ENCODE measurements around the gene MSN.

Gene MSN

DNA sequence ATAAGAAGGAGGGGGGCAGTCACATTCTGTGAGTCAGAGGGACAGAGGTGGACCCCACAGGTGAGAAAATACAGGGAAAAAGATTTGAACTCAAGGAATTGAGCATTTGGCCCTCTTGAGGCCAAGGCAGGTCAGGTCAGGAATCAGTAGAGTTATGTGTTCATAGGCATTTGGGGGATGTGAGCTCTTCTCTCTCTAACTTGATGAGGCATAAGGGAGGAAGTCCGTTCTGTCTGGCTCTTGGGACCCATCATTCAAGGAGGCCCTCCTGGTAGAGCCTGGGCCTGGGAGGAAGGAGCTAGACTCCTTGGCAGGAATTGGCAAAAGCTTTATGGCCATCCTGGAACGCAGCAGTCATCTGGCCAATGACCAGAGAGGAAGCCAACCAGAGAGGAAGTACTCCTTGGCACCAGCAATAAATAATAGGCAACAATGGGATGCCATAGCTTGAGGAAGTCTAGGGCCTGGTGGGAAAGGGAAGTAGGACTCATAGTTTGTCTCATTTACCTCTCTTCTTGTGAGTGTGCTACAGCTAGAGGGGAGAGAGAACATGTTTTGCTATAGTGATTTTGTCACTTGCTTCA, 53.0 kb downstream of the MSN start:
- peaks cover under 1% of the 10 kb centered on the region; the same call in 1 of the 2 replicates for H3K4me1 ChIP-seq (ENCODE audit: control insufficient read depth, low read length)
- H4K20me1 ChIP-seq (ENCODE audit: control insufficient read depth, insufficient read depth, low read depth, low read length): no peaks in the 10 kb centered on the region
- no peaks in the 10 kb centered on the region for H3F3A ChIP-seq (ENCODE audit: control insufficient read depth, insufficient read depth)
- H3K4me3 ChIP-seq (ENCODE audit: low read length): no peak overlapping the region
- H3K27me3 ChIP-seq (ENCODE audit: control insufficient read depth, low read length): no peaks in the 10 kb centered on the region
- H3K27ac ChIP-seq (ENCODE audit: low read depth, low read length): no peak overlapping the region
- no peak overlapping the region for H3K4me2 ChIP-seq (ENCODE audit: low read length)
- no peaks in the 10 kb centered on the region for H3K9me2 ChIP-seq (replicated peaks; ENCODE audit: control insufficient read depth, low read length)
- TF ChIP-seq, protein P1, sequence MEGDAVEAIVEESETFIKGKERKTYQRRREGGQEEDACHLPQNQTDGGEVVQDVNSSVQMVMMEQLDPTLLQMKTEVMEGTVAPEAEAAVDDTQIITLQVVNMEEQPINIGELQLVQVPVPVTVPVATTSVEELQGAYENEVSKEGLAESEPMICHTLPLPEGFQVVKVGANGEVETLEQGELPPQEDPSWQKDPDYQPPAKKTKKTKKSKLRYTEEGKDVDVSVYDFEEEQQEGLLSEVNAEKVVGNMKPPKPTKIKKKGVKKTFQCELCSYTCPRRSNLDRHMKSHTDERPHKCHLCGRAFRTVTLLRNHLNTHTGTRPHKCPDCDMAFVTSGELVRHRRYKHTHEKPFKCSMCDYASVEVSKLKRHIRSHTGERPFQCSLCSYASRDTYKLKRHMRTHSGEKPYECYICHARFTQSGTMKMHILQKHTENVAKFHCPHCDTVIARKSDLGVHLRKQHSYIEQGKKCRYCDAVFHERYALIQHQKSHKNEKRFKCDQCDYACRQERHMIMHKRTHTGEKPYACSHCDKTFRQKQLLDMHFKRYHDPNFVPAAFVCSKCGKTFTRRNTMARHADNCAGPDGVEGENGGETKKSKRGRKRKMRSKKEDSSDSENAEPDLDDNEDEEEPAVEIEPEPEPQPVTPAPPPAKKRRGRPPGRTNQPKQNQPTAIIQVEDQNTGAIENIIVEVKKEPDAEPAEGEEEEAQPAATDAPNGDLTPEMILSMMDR (IDR thresholded peaks at IDR 0.05; ENCODE audit: low read depth, low read length, poor library complexity, severe bottlenecking): no peak
- TF ChIP-seq EZH2phosphoT487 (IDR thresholded peaks at IDR 0.05; ENCODE audit: borderline replicate concordance, low read length): no peak
- H3K36me3 ChIP-seq (ENCODE audit: control insufficient read depth, low read length): peaks cover 29% of the 10 kb centered on the region
- H3K9me3 ChIP-seq (ENCODE audit: control insufficient read depth, insufficient read depth, low read length): no peaks in the 10 kb centered on the region
- H3K79me2 ChIP-seq (ENCODE audit: control insufficient read depth, low read length): peaks cover 17% of the 10 kb centered on the region

DNA sequence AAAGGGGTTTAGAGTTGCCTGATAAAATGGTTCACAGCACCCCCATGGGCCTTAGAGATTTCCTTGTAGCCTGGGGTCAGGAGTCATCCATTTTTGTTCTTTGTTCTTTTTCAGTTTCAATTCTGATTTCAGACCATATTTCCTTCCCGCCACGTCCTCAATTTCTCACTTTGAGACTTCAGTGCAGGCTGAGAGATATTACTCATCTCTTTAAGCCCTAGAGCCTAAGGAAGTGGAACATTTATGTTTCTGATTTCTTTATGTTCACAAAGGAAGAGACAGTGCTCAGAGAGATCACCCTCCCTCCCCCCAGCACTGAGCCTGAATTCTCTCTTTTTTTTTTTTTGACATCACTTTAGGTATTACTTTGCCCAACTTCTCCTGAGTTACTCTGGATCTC, 56.3 kb downstream of the MSN start:
- no peaks in the 10 kb centered on the region for H3K27me3 ChIP-seq (ENCODE audit: control insufficient read depth, low read length)
- H3K4me3 ChIP-seq (ENCODE audit: low read length): no peak overlapping the region
- no peaks in the 10 kb centered on the region for H3K9me2 ChIP-seq (replicated peaks; ENCODE audit: control insufficient read depth, low read length)
- peaks cover 24% of the 10 kb centered on the region for H3K36me3 ChIP-seq (ENCODE audit: control insufficient read depth, low read length)
- TF ChIP-seq EZH2phosphoT487 (IDR thresholded peaks at IDR 0.05; ENCODE audit: borderline replicate concordance, low read length): no peak
- TF ChIP-seq, protein P1 (IDR thresholded peaks at IDR 0.05; ENCODE audit: low read depth, low read length, poor library complexity, severe bottlenecking): no peak
- H3K4me2 ChIP-seq (ENCODE audit: low read length): no peak overlapping the region
- no peaks in the 10 kb centered on the region for H4K20me1 ChIP-seq (ENCODE audit: control insufficient read depth, insufficient read depth, low read depth, low read length)
- H3F3A ChIP-seq (ENCODE audit: control insufficient read depth, insufficient read depth): no peaks in the 10 kb centered on the region
- H3K79me2 ChIP-seq (ENCODE audit: control insufficient read depth, low read length): peaks cover 14% of the 10 kb centered on the region
- H3K27ac ChIP-seq (ENCODE audit: low read depth, low read length): no peak overlapping the region
- H3K9me3 ChIP-seq (ENCODE audit: control insufficient read depth, insufficient read depth, low read length): no peaks in the 10 kb centered on the region
- H3K4me1 ChIP-seq (ENCODE audit: control insufficient read depth, low read length): no peaks in the 10 kb centered on the region

DNA sequence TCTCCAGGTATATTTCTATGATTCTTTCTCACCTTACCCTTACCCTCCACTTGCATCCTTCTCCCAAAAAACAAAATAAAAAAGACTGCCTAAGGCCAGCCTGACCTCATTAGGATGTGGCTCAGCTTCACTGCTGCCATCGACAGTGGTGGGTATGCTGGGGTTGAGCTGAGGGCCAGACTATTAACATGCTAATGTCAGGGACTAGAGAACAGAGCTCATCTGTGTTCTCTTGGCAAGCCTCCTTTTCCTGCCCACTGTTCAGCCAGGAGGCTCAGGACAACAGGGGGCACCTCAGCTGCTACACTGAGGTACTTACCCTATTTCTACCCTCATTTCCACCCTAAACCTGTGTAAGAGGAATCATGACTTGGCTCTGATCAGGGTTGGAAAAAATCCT, 59.3 kb downstream of the MSN start:
- no peaks in the 10 kb centered on the region for H3K9me3 ChIP-seq (ENCODE audit: control insufficient read depth, insufficient read depth, low read length)
- H4K20me1 ChIP-seq (ENCODE audit: control insufficient read depth, insufficient read depth, low read depth, low read length): no peaks in the 10 kb centered on the region
- no peak overlapping the region for H3K4me3 ChIP-seq (ENCODE audit: low read length)
- no peak overlapping the region for H3K27ac ChIP-seq (ENCODE audit: low read depth, low read length)
- no peaks in the 10 kb centered on the region for H3K4me1 ChIP-seq (ENCODE audit: control insufficient read depth, low read length)
- no peaks in the 10 kb centered on the region for H3K9me2 ChIP-seq (replicated peaks; ENCODE audit: control insufficient read depth, low read length)
- no peak for TF ChIP-seq EZH2phosphoT487 (IDR thresholded peaks at IDR 0.05; ENCODE audit: borderline replicate concordance, low read length)
- TF ChIP-seq, protein P1 (IDR thresholded peaks at IDR 0.05; ENCODE audit: low read depth, low read length, poor library complexity, severe bottlenecking): no peak
- peaks cover 39% of the 10 kb centered on the region for H3K36me3 ChIP-seq (ENCODE audit: control insufficient read depth, low read length)
- no peak overlapping the region for H3K4me2 ChIP-seq (ENCODE audit: low read length)
- H3K27me3 ChIP-seq (ENCODE audit: control insufficient read depth, low read length): no peaks in the 10 kb centered on the region
- H3F3A ChIP-seq (ENCODE audit: control insufficient read depth, insufficient read depth): no peaks in the 10 kb centered on the region
- peaks cover 7% of the 10 kb centered on the region for H3K79me2 ChIP-seq (ENCODE audit: control insufficient read depth, low read length)

Data from DOHH2 (cell line).